ENCODE measurements around the gene HIF1A. TPM values are rescaled to one million over a fixed set of nuclear protein-coding genes. Genes with fewer than 3 reads are reported as not detected.

Gene HIF1A
- total and polyA plus RNA-seq, 12 donors, result 47.2 to 531 (median 331) TPM

GRCh38 chr14:61710853-61711817 is 15.8 kb downstream of the HIF1A start:
- no peak for DNase-seq
- Histone ChIP-seq H3K36me3 (replicated peaks in 1 of 2) (no peaks in the 10 kb centered on the region), H3K4me1 (replicated peaks in 1 of 2) (peaks cover 39 to 79% of the 10 kb centered on the region in 2 donors), H3K27ac (peak overlapping the region in 1 of 5 donors; percentile 5), H3K4me3 (no peak overlapping the region), H3K27me3 (no peaks in the 10 kb centered on the region), H3K9me3 (replicated peaks in 1 of 3) (no peaks in the 10 kb centered on the region)
- WGBS, 4 donors, result 65 to 71% (median 69%) methylated on average over 12 of the region's 12 CpGs
- intact Hi-C loops (cut with DNase I), result no loop called here
- TF ChIP-seq POLR2A (IDR thresholded peaks at IDR 0.05) (no peak), CTCF (IDR thresholded peaks at IDR 0.05) (no peak)

GRCh38 chr14:61712137-61712536 is 16.8 kb downstream of the HIF1A start:
- H3K9me3 ChIP-seq (replicated peaks in 1 of 3), result no peaks in the 10 kb centered on the region
- intact Hi-C loops (cut with DNase I), result no loop called here
- peaks cover 39 to 82% of the 10 kb centered on the region in 2 donors for H3K4me1 ChIP-seq (replicated peaks in 1 of 2)
- 96 to 100% (median 99%) methylated on average over 1 of the region's 1 CpG for WGBS, 4 donors
- no peaks in the 10 kb centered on the region for H3K36me3 ChIP-seq (replicated peaks in 1 of 2)
- H3K27me3 ChIP-seq, result no peaks in the 10 kb centered on the region
- peak overlapping the region in 1 of 5 donors; percentile 35 for H3K27ac ChIP-seq
- TF ChIP-seq CTCF (IDR thresholded peaks at IDR 0.05) (no peak), POLR2A (IDR thresholded peaks at IDR 0.05) (no peak)
- no peak overlapping the region for H3K4me3 ChIP-seq
- DNase-seq, result no peak

GRCh38 chr14:61713724-61714437 is 18.6 kb downstream of the HIF1A start:
- Histone ChIP-seq H3K27me3 (no peaks in the 10 kb centered on the region), H3K9me3 (replicated peaks in 1 of 3) (no peaks in the 10 kb centered on the region), H3K27ac (peak overlapping the region in 3 of 5 donors; percentile 3 to 43 (median 13)), H3K4me3 (no peak overlapping the region), H3K36me3 (replicated peaks in 1 of 2) (no peaks in the 10 kb centered on the region), H3K4me1 (replicated peaks in 1 of 2) (peaks cover 46 to 99% of the 10 kb centered on the region in 2 donors)
- DNase-seq, result no peak
- intact Hi-C loops (cut with DNase I), result no loop called here
- 45 to 55% (median 49%) methylated on average over 4 of the region's 4 CpGs for WGBS, 4 donors
- TF ChIP-seq POLR2A (IDR thresholded peaks at IDR 0.05), result no peak
- TF ChIP-seq CTCF (IDR thresholded peaks at IDR 0.05), result no peak

- TF ChIP-seq CTCF (IDR thresholded peaks at IDR 0.05) (no peak), POLR2A (IDR thresholded peaks at IDR 0.05) (no peak)
- Histone ChIP-seq H3K4me3 (no peak overlapping the region), H3K27ac (peak overlapping the region in 1 of 5 donors; percentile 9), H3K36me3 (replicated peaks in 1 of 2) (peaks cover 0 to 9% of the 10 kb centered on the region in 2 donors), H3K4me1 (replicated peaks in 1 of 2) (peaks cover 32 to 88% of the 10 kb centered on the region in 2 donors), H3K27me3 (no peaks in the 10 kb centered on the region), H3K9me3 (replicated peaks in 1 of 3) (no peaks in the 10 kb centered on the region)
- no peak for DNase-seq
- intact Hi-C loops (cut with DNase I), result no loop called here
- 68 to 95% (median 74%) methylated on average over 1 of the region's 1 CpG for WGBS, 4 donors
These were observed 21.6 kb downstream of the HIF1A start for GRCh38 chr14:61716956-61717355.
